H1 (cell line): Measurements from ENCODE around the gene NAV2. TPM values are rescaled to one million over a fixed set of nuclear protein-coding genes. Genes with fewer than 3 reads are reported as not detected.

Experiments used
- CTCF ChIA-PET: fragments of 300-600 bp; sonication (Branson Sonifier 250); formaldehyde crosslinking; loops from one replicate; lab custom pipeline; 2021; ENCODE audit not compliant: partially characterized antibody; lab: Charles Lee
- POLR2A ChIA-PET: fragments of 300-600 bp; sonication (Branson Sonifier 250); formaldehyde crosslinking; loops from one replicate; lab custom pipeline; 2021; ENCODE audit warnings: inconsistent platforms; ENCODE audit not compliant: partially characterized antibody; lab: Charles Lee
- DNase-seq, 2 experiments: peaks; one replicate each; pipeline versions ENCODE4 v3.0.0 to v3.0.0-alpha.2; 2010 to 2022; ENCODE audit warnings: low spot score in 2 of 2, low read depth in 1 of 2, mixed read lengths in 1 of 2
- FAIRE-seq: peaks from 2 replicates; lab custom pipeline; 2011; peaks lifted over from hg19 to GRCh38; lab: Jason Lieb, UNC
- H2AFZ ChIP-seq: 2 replicates; pipeline ENCODE4 v1.8.1; 2012; ENCODE audit warnings: low read length, inconsistent platforms
- H2AK5ac ChIP-seq: 2 replicates; pipeline ENCODE4 v1.6.1; 2013; ENCODE audit warnings: low read depth, low read length
- H2BK120ac ChIP-seq: replicated peaks from 2 replicates; pipeline ENCODE3; 2013; ENCODE audit warnings: low read depth, low read length, inconsistent platforms
- H2BK12ac ChIP-seq: 2 replicates; pipeline ENCODE4 v1.6.1; 2013; ENCODE audit warnings: low read depth, low read length
- H2BK15ac ChIP-seq: 2 replicates; pipeline ENCODE4 v1.6.1; 2013; ENCODE audit warnings: low read length
- H2BK20ac ChIP-seq: 2 replicates; pipeline ENCODE4 v1.6.1; 2013; ENCODE audit warnings: low read length
- H2BK5ac ChIP-seq: 2 replicates; pipeline ENCODE4 v1.6.1; 2013; ENCODE audit warnings: low read depth, low read length
- H3K14ac ChIP-seq: 2 replicates; pipeline ENCODE4 v1.6.1; 2013; ENCODE audit warnings: inconsistent platforms; ENCODE audit not compliant: insufficient read length
- H3K18ac ChIP-seq: 2 replicates; pipeline ENCODE4 v1.6.1; 2013; ENCODE audit warnings: low read length; ENCODE audit errors: extremely low read depth
- H3K23ac ChIP-seq: 2 replicates; pipeline ENCODE4 v1.6.1; 2013; ENCODE audit warnings: inconsistent platforms; ENCODE audit not compliant: insufficient read length
- H3K23me2 ChIP-seq: 2 replicates; pipeline ENCODE4 v1.6.1; 2013; ENCODE audit warnings: low read depth, low read length
- H3K27ac ChIP-seq: 2 replicates; pipeline ENCODE4 v1.6.1; 2011; ENCODE audit warnings: low read depth, low read length, inconsistent platforms
- H3K27me3 ChIP-seq, 4 experiments: replicated peaks in 1 of 4; 1 replicate in 1 of 4; 2 replicates in 3 of 4; pipeline versions ENCODE4 v1.6.1 to v1.8.1; 2011 to 2013; ENCODE audit warnings: low read length in 3 of 4, mild to moderate bottlenecking in 3 of 4, inconsistent platforms in 2 of 4, mixed read lengths in 2 of 4, moderate library complexity in 1 of 4; ENCODE audit not compliant: control insufficient read depth in 3 of 4, insufficient read depth in 3 of 4; ENCODE audit errors: extremely low read depth in 1 of 4
- H3K36me3 ChIP-seq, 4 experiments: 2 replicates each; pipeline versions ENCODE4 v1.6.1 to v1.8.1; 2011 to 2013; ENCODE audit warnings: mild to moderate bottlenecking in 4 of 4, low read length in 3 of 4, moderate library complexity in 2 of 4, control low read depth in 1 of 4, inconsistent platforms in 1 of 4; ENCODE audit not compliant: insufficient read depth in 4 of 4, control insufficient read depth in 2 of 4
- H3K4ac ChIP-seq: replicated peaks from 2 replicates; pipeline ENCODE3; 2013; ENCODE audit warnings: low read length, low read depth, mixed read lengths, inconsistent platforms; ENCODE audit not compliant: insufficient read length
- H3K4me1 ChIP-seq, 4 experiments: replicated peaks in 1 of 4; 1 replicate in 1 of 4; 2 replicates in 3 of 4; pipeline versions ENCODE4 v1.6.1 to v1.8.1; 2011 to 2013; ENCODE audit warnings: low read length in 3 of 4, inconsistent platforms in 2 of 4, mixed read lengths in 1 of 4; ENCODE audit not compliant: insufficient read depth in 4 of 4, control insufficient read depth in 3 of 4
- H3K4me2 ChIP-seq, 2 experiments: 2 replicates each; pipeline versions ENCODE4 v1.6.1 to v1.8.1; 2011 to 2013; ENCODE audit warnings: low read depth in 2 of 2, low read length in 2 of 2, control low read depth in 1 of 2, inconsistent platforms in 1 of 2, mild to moderate bottlenecking in 1 of 2; ENCODE audit not compliant: insufficient read depth in 1 of 2
- H3K4me3 ChIP-seq, 4 experiments: fragments of 200-600, 300-600 bp in 1 of 4; sonication (generic), shearing (Covaris generic), sonication (Bioruptor Twin) in 1 of 4; 2 replicates each; pipeline versions ENCODE4 v1.5.1 to v1.8.1; 2011 to 2016; ENCODE audit warnings: low read length in 4 of 4, low read depth in 3 of 4, control low read depth in 2 of 4, inconsistent platforms in 2 of 4, mild to moderate bottlenecking in 2 of 4, mixed read lengths in 1 of 4, moderate library complexity in 1 of 4; ENCODE audit not compliant: insufficient read depth in 2 of 4; ENCODE audit errors: extremely low read depth in 1 of 4
- H3K56ac ChIP-seq: replicated peaks from 2 replicates; pipeline ENCODE3; 2013; ENCODE audit warnings: low read depth, mild to moderate bottlenecking, mixed read lengths, low read length, inconsistent platforms; ENCODE audit not compliant: insufficient read length
- H3K79me1 ChIP-seq: 2 replicates; pipeline ENCODE4 v1.6.1; 2013; ENCODE audit warnings: low read depth, low read length, control low read depth
- H3K79me2 ChIP-seq, 2 experiments: 2 replicates each; pipeline versions ENCODE4 v1.6.1 to v1.8.1; 2012 to 2013; ENCODE audit warnings: low read length in 2 of 2, mild to moderate bottlenecking in 2 of 2, inconsistent platforms in 1 of 2; ENCODE audit not compliant: insufficient read depth in 2 of 2, control insufficient read depth in 1 of 2
- H3K9ac ChIP-seq, 4 experiments: replicated peaks in 1 of 4; 1 replicate in 1 of 4; 2 replicates in 3 of 4; pipeline versions ENCODE4 v1.6.1 to v1.8.1; 2011 to 2013; ENCODE audit warnings: low read depth in 3 of 4, low read length in 3 of 4, control low read depth in 2 of 4, mild to moderate bottlenecking in 2 of 4, moderate library complexity in 2 of 4, inconsistent platforms in 1 of 4; ENCODE audit errors: extremely low read depth in 1 of 4
- H3K9me3 ChIP-seq, 2 experiments: 2 replicates each; pipeline versions ENCODE4 v1.6.1 to v1.8.1; 2012 to 2013; ENCODE audit warnings: mild to moderate bottlenecking in 2 of 2, moderate library complexity in 2 of 2, control low read depth in 1 of 2, inconsistent platforms in 1 of 2, low read depth in 1 of 2, low read length in 1 of 2, mixed read lengths in 1 of 2; ENCODE audit not compliant: insufficient read depth in 2 of 2
- H4K20me1 ChIP-seq, 2 experiments: replicated peaks in 1 of 2; 2 replicates each; pipeline versions ENCODE3 to v1.8.1; 2011 to 2013; ENCODE audit warnings: inconsistent platforms in 2 of 2, low read length in 2 of 2, mild to moderate bottlenecking in 1 of 2; ENCODE audit not compliant: insufficient read depth in 2 of 2, control insufficient read depth in 1 of 2
- H4K5ac ChIP-seq: 2 replicates; pipeline ENCODE4 v1.6.1; 2013; ENCODE audit warnings: low read length, low read depth, mixed read lengths, inconsistent platforms; ENCODE audit not compliant: insufficient read length
- H4K8ac ChIP-seq: 2 replicates; pipeline ENCODE4 v1.8.0; 2013; ENCODE audit warnings: mild to moderate bottlenecking, moderate library complexity, low read length, inconsistent platforms; ENCODE audit not compliant: insufficient read depth; ENCODE audit errors: extremely low read depth
- H4K91ac ChIP-seq: replicated peaks from 2 replicates; pipeline ENCODE3; 2013; ENCODE audit warnings: low read length, mixed read lengths, inconsistent platforms; ENCODE audit not compliant: insufficient read length
- CBX5 ChIP-seq: fragments of 300-800, 300-1000 bp; sonication (generic); IDR thresholded peaks from 2 replicates; pipeline ENCODE4 v1.7.1; 2016; ENCODE audit warnings: antibody characterized with exemption, low read length, low read depth
- CBX8 ChIP-seq: fragments of 300-800, 300-1000 bp; sonication (generic); IDR thresholded peaks from 2 replicates; pipeline ENCODE4 v1.7.1; 2016; ENCODE audit warnings: low read depth, low read length, borderline replicate concordance
- CHD2 ChIP-seq: IDR thresholded peaks from 2 replicates; pipeline ENCODE4 v1.6.1; 2012; ENCODE audit warnings: low read length, improper control_type of control experiment
- CTCF ChIP-seq, 3 experiments: IDR thresholded peaks; 1 replicate in 2 of 3; 2 replicates in 1 of 3; pipeline versions ENCODE4 v1.5.1 to v1.6.1; 2011; ENCODE audit warnings: low read length in 3 of 3, mild to moderate bottlenecking in 3 of 3, inconsistent platforms in 2 of 3, low read depth in 1 of 3, moderate library complexity in 1 of 3; ENCODE audit not compliant: insufficient read depth in 1 of 3; ENCODE audit errors: control extremely low read depth in 1 of 3
- KDM4A ChIP-seq: IDR thresholded peaks from one replicate; pipeline ENCODE4 v1.7.1; 2012; ENCODE audit warnings: low read depth, mild to moderate bottlenecking, moderate library complexity, low read length, inconsistent platforms; ENCODE audit not compliant: severe bottlenecking
- MAX ChIP-seq: IDR thresholded peaks from 2 replicates; pipeline ENCODE4 v1.6.1; 2012; ENCODE audit warnings: inconsistent platforms
- RBBP5 ChIP-seq: IDR thresholded peaks from 2 replicates; pipeline ENCODE4 v1.7.1; 2012; ENCODE audit warnings: low read depth, mild to moderate bottlenecking, inconsistent platforms, low read length, moderate library complexity, borderline replicate concordance
- RNF2 ChIP-seq: fragments of 200-900, 300-1000 bp; sonication (generic); IDR thresholded peaks from 2 replicates; pipeline ENCODE4 v1.7.1; 2016; ENCODE audit warnings: borderline replicate concordance, low read depth, mild to moderate bottlenecking, antibody characterized with exemption, low read length; ENCODE audit not compliant: poor library complexity, severe bottlenecking; ENCODE audit errors: missing control alignments
- SRF ChIP-seq: IDR thresholded peaks from 2 replicates; pipeline ENCODE4 v1.6.1; 2011; ENCODE audit warnings: mild to moderate bottlenecking, low read depth, low read length, moderate library complexity
- YY1 ChIP-seq: IDR thresholded peaks from 2 replicates; pipeline ENCODE4 v1.6.1; 2011; ENCODE audit warnings: low read depth, mild to moderate bottlenecking, low read length
- WGBS, 2 experiments: shearing (Covaris generic) in 1 of 2; methylation state at CpG; one replicate each; pipeline versions ENCODE4 v1.1.6 to v1.1.7; 2013 to 2015; ENCODE audit warnings: low lambda C conversion rate in 2 of 2, mixed read lengths in 2 of 2, inconsistent platforms in 1 of 2, low coverage in 1 of 2, missing lambda C conversion rate in 1 of 2; ENCODE audit not compliant: insufficient replicate concordance in 2 of 2, insufficient coverage in 1 of 2, insufficient read length in 1 of 2; ENCODE audit errors: extremely low coverage in 1 of 2, missing lambda C conversion rate in 1 of 2; 5-methylcytosine and 5-hydroxymethylcytosine counted together
- polyA plus RNA-seq, 7 experiments: library from polyadenylated mRNA; depleted of rRNA in 3 of 7; stranded (reverse) in 5 of 7; unstranded in 2 of 7; fragments of >200 nt in 5 of 7; fragments of 200-250 nt in 2 of 7; gene quantifications; 1 replicate in 5 of 7; 2 replicates in 1 of 7; 4 replicates in 1 of 7; pipeline versions ENCODE4 v1.2.1 to v1.2.3, GENCODE V29; 2011 to 2013; ENCODE audit warnings: missing spikeins in 2 of 7, mixed read lengths in 2 of 7
- total RNA-seq: library from RNA; stranded (reverse); fragmentation: NEBNext Ultra II Directional; extraction: Animal tissue kit (Norgen Biotek cat#: 25700); gene quantifications from 2 replicates; pipeline ENCODE4 v1.2.1, GENCODE V29; 2021

NAV2 gene
- total and polyA plus RNA-seq, 2 of the 8 experiments (the other 6 are each of a cell fraction or from before 2014, with no cell fraction given) = 35.6 to 73.6 TPM

- peaks cover 0 to 4% (median under 1%) of the 10 kb centered on the region in 4 experiments; a peak in 2 of 8 replicates for H3K36me3 ChIP-seq
- peaks cover 20 to 44% (median 29%) of the 10 kb centered on the region in 4 experiments; a peak in 6 of 7 replicates for H3K4me1 ChIP-seq
- no peak overlapping the region for H2AK5ac ChIP-seq
- no peak overlapping the region for H3K18ac ChIP-seq
- no peaks in the 10 kb centered on the region for H3K23me2 ChIP-seq
- H3K9ac ChIP-seq = no peak overlapping the region
- H2BK20ac ChIP-seq = no peak overlapping the region
- DNase-seq (no peak), FAIRE-seq (no peak)
- H4K8ac ChIP-seq = no peak overlapping the region
- no peak overlapping the region for H2BK120ac ChIP-seq
- H2BK5ac ChIP-seq = no peak overlapping the region
- POLR2A ChIA-PET = interaction anchor here (1.1 kb wide), 1 partner anchor 77 kb away, joined by 3 read pairs; no protein-coding TSS in a partner anchor
- no peaks in the 10 kb centered on the region for H3K27me3 ChIP-seq
- no peak overlapping the region for H3K4ac ChIP-seq
- H3K56ac ChIP-seq = no peak overlapping the region
- CTCF ChIA-PET = interaction anchor here (1.0 to 5.9 kb wide), 10 partner anchors 10 to 321 kb away, joined by 3 to 49 read pairs (median 4); no protein-coding TSS in a partner anchor
- peaks cover 5 to 100% of the 10 kb centered on the region in 2 experiments; a peak in 3 of 4 replicates for H3K79me2 ChIP-seq
- H4K20me1 ChIP-seq = peaks cover 0 to 2% of the 10 kb centered on the region in 2 experiments
- no peak overlapping the region for H3K4me2 ChIP-seq
- H3K9me3 ChIP-seq = no peaks in the 10 kb centered on the region
- H2AFZ ChIP-seq = no peak overlapping the region
- no peak overlapping the region for H3K14ac ChIP-seq
- no peak overlapping the region for H2BK15ac ChIP-seq
- H4K5ac ChIP-seq = no peak overlapping the region
- 96% methylated on average over 4 of the region's 4 CpGs; no CpG with 5 or more reads in 1 of the 2 experiments for WGBS, 2 experiments
- H3K23ac ChIP-seq = no peak overlapping the region
- no peak overlapping the region for H4K91ac ChIP-seq
- peaks cover 10% of the 10 kb centered on the region for H3K79me1 ChIP-seq
- H2BK12ac ChIP-seq = no peak overlapping the region
- no peak overlapping the region for H3K4me3 ChIP-seq
- no peak overlapping the region for H3K27ac ChIP-seq
- no peak for TF ChIP-seq RNF2
- no peak for TF ChIP-seq KDM4A
- TF ChIP-seq CBX8 = no peak
- no peak for TF ChIP-seq CTCF (IDR thresholded peaks at IDR 0.05; ENCODE audit: control extremely low read depth in 1 of 3, insufficient read depth in 1 of 3, low read depth in 1 of 3, low read length in 3 of 3)
- TF ChIP-seq CHD2 = no peak
- no peak for TF ChIP-seq CBX5
- TF ChIP-seq SRF = no peak
- TF ChIP-seq MAX = no peak
- no peak for TF ChIP-seq RBBP5
- TF ChIP-seq YY1 = no peak
Observed at GRCh38 chr11:19810852-19811251, 98.2 kb downstream of the NAV2 start.
